ENCODE results near the gene SLC48A1.

GRCh38 chr12:47777151-47777550, 4.1 kb downstream of the SLC48A1 start:
- TF ChIP-seq CTCF (IDR thresholded peaks at IDR 0.05) = no peak
- no peak for TF ChIP-seq EZH2phosphoT487 (IDR thresholded peaks at IDR 0.05; ENCODE audit: borderline replicate concordance, low read depth)
- no peak for TF ChIP-seq GABPA (IDR thresholded peaks at IDR 0.05; ENCODE audit: low read depth)
- no peak for TF ChIP-seq USF1 (IDR thresholded peaks at IDR 0.05; ENCODE audit: borderline replicate concordance, low read depth)

All from SK-N-SH (cell line).